PC-3 (cell line): ENCODE results near the gene EPS8.

Source experiments
- CTCF ChIP-seq: fragments of 300-600 bp; sonication (generic); conservative IDR thresholded peaks from 2 replicates; pipeline ENCODE4 v1.5.1; 2017; ENCODE audit warnings: antibody characterized with exemption, low read depth, mild to moderate bottlenecking, low read length
- EZH2 ChIP-seq: fragments of 300-600 bp; sonication (generic); IDR thresholded peaks from one replicate; pipeline ENCODE4 v1.6.1; 2017; ENCODE audit warnings: antibody characterized with exemption, mild to moderate bottlenecking, low read length; ENCODE audit not compliant: unreplicated experiment
- EZH2phosphoT487 ChIP-seq: fragments of 300-600 bp; sonication (generic); IDR thresholded peaks from 2 replicates; pipeline ENCODE4 v1.6.1; 2018; ENCODE audit warnings: mild to moderate bottlenecking, antibody characterized with exemption, low read length, borderline replicate concordance

DNA sequence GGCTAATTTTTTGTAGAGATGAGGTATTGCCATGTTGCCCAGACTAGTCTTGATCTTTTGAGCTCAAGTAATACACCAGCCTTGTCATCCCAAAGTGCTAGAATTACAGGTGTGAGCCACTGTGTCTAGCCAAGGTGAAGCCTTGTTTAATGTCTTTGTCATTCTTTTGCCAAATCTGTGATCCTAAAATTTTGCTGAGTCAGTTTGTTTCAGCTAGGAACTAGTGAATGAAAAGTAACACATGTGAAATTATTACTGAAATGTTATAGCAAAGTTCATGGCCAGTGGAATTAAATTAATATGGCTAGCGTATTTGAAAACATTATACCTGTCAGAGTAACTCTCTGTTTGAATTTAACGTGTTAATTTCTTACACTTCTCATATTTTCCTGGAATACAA, 26.5 kb upstream of the EPS8 start:
- no peak for TF ChIP-seq CTCF
- TF ChIP-seq EZH2: no peak
- no peak for TF ChIP-seq EZH2phosphoT487
